GM18951 (cell line): ENCODE measurements around the gene PDLIM3.

Experiments
- POLR2A ChIP-seq: IDR thresholded peaks from 4 replicates; pipeline ENCODE4 v1.6.1; 2011; ENCODE audit warnings: mild to moderate bottlenecking; ENCODE audit not compliant: insufficient read length, insufficient read depth; ENCODE audit errors: extremely low read depth
- in situ Hi-C: fragments of 300-500 bp; cut with MboI; formaldehyde crosslinking; loops from one replicate; pipeline ENCODE4 v1.12.0; 2022; ENCODE audit warnings: low sequenced_read_pairs, mixed read lengths, inconsistent platforms; ENCODE audit not compliant: unreplicated experiment

PDLIM3 gene

GRCh38 chr4:185481401-185481800, 53.9 kb downstream of the PDLIM3 start:
- in situ Hi-C loops: no loop called here
- no peak for TF ChIP-seq POLR2A

GRCh38 chr4:185480016-185480732, 55.1 kb downstream of the PDLIM3 start:
- no peak for TF ChIP-seq POLR2A
- in situ Hi-C loops: no loop called here

GRCh38 chr4:185479507-185479971, 55.8 kb downstream of the PDLIM3 start:
- TF ChIP-seq POLR2A: no peak
- in situ Hi-C loops: no loop called here

- in situ Hi-C loops: loop anchor here (25.0 kb wide), 1 partner anchor 564 kb away; no protein-coding TSS in a partner anchor
- no peak for TF ChIP-seq POLR2A
These were observed 62.1 kb downstream of the PDLIM3 start for GRCh38 chr4:185473247-185473646.

- in situ Hi-C loops: loop anchor here (25.0 kb wide), 1 partner anchor 565 kb away; no protein-coding TSS in a partner anchor
- no peak for TF ChIP-seq POLR2A
These were observed 63.2 kb downstream of the PDLIM3 start for GRCh38 chr4:185472103-185472542.

- in situ Hi-C loops: loop anchor here (25.0 kb wide), 1 partner anchor 566 kb away; no protein-coding TSS in a partner anchor
- TF ChIP-seq POLR2A: peak; percentile 41
These were observed 63.8 kb downstream of the PDLIM3 start, which contains the start of gene CCDC110 for GRCh38 chr4:185471235-185472102. TSS of gene CCDC110 (minus strand) at chr4:185471733. CDS start at chr4:185471683, 50 bp downstream.

GRCh38 chr4:185470501-185471195, 64.7 kb downstream of the PDLIM3 start:
- in situ Hi-C loops: loop anchor here (25.0 kb wide), 1 partner anchor 567 kb away; no protein-coding TSS in a partner anchor
- TF ChIP-seq POLR2A: no peak

GRCh38 chr4:185469580-185470154, 65.6 kb downstream of the PDLIM3 start:
- in situ Hi-C loops: loop anchor here (25.0 kb wide), 1 partner anchor 568 kb away; no protein-coding TSS in a partner anchor
- TF ChIP-seq POLR2A: no peak

GRCh38 chr4:185468999-185469398, 66.3 kb downstream of the PDLIM3 start:
- no peak for TF ChIP-seq POLR2A
- in situ Hi-C loops: loop anchor here (25.0 kb wide), 1 partner anchor 568 kb away; no protein-coding TSS in a partner anchor

- TF ChIP-seq POLR2A: no peak
- in situ Hi-C loops: loop anchor here (25.0 kb wide), 1 partner anchor 569 kb away; no protein-coding TSS in a partner anchor
These were observed 67.3 kb downstream of the PDLIM3 start for GRCh38 chr4:185467991-185468390.

GRCh38 chr4:185467101-185467500, 68.2 kb downstream of the PDLIM3 start:
- no peak for TF ChIP-seq POLR2A
- in situ Hi-C loops: loop anchor here (25.0 kb wide), 1 partner anchor 570 kb away; no protein-coding TSS in a partner anchor

- in situ Hi-C loops: loop anchor here (25.0 kb wide), 1 partner anchor 572 kb away; no protein-coding TSS in a partner anchor
- TF ChIP-seq POLR2A: no peak
These were observed 69.6 kb downstream of the PDLIM3 start for GRCh38 chr4:185465707-185466106.
